GM18498 (cell line): ENCODE measurements around the gene METTL9.
A peak's percentile ranks its signal among the peaks of the same experiment; 100 is the strongest.

Experiments used
- ATAC-seq: cut with Tn5 transposase; IDR thresholded peaks from one replicate; pipeline ENCODE4 v1.9.1; 2021; ENCODE audit warnings: mild to moderate bottlenecking, moderate library complexity; ENCODE audit not compliant: unreplicated experiment

The METTL9 gene

DNA sequence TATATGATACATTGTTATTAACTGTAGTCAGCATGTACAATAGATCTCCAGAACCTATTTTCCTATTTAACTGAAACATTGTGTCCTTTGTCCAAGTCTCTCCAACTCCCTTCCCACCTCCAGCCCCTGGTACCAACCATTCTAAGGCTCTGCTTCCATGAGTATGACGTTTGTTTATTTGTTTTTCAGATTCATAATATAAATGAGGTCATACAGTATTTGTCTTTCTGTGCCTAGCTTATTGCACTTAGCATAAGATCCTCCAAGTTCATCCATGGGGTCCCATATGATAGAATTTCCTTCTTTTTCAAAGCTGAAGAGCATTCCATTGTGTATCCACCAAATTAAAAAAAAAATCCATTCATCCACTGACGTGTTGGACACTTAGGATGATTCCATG is 103.8 kb downstream of the METTL9 start:
- no peak for ATAC-seq

DNA sequence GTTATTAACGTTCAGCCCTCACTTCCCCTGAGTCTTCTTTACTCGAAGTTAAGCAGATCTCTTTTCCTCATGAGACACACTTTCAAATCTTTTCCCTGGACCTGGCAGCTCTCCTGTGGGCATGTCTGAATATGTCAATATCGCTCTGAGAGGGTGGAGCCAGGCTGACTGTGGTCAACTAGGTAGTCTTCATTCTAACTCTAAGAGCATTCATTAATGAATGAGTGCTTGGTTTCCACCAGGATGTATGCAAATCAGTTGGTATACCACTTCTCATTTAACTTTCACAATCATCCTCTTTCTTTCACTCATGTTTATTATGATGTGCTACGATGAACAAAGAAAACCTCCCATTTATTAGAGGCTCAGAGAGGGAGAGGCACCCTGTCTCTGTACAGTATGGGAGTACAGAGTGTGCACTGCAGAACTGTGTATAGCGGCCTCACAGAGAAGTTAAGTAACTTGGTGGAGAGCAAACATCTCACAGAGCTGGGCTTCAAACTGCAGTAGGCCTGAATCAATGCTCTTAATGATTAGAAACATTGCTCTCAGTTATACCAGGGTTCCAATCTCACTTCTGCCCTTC is 104.3 kb downstream of the METTL9 start:
- ATAC-seq, result peak; percentile 70

DNA sequence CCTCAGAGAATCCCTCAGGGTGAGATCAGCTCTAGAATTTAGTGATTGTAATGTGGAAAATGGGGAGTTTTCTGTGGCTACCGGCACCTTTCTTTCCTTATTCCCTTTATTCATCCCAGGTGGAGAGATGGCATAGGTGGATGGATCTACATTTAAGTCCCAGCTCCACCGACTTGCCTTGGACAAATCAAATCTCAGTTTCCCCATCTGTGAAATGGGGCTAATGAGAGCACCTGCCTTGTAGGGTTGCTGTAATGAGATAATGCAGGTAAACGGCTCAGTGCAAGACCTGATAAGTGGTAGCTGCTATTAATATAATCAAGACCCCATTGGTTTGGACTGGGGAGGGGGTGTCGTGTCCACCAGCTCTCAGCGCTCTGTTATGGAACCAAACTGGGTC is 104.9 kb downstream of the METTL9 start:
- no peak for ATAC-seq

GRCh38 chr16:21704733-21705132 is 105.4 kb downstream of the METTL9 start:
- ATAC-seq, result no peak
